Activated CD8-positive, alpha-beta memory T cell treated with anti-CD3 and anti-CD28 coated beads for 48 hours (primary cell): ENCODE measurements around the gene GRIP1.

ENCODE experiments used
- DNase-seq, 3 experiments: peaks; one replicate each; pipeline ENCODE4 v3.0.0-alpha.2; 2020; ENCODE audit warnings: low read depth in 2 of 3, low spot score in 2 of 3

The GRIP1 gene

DNA sequence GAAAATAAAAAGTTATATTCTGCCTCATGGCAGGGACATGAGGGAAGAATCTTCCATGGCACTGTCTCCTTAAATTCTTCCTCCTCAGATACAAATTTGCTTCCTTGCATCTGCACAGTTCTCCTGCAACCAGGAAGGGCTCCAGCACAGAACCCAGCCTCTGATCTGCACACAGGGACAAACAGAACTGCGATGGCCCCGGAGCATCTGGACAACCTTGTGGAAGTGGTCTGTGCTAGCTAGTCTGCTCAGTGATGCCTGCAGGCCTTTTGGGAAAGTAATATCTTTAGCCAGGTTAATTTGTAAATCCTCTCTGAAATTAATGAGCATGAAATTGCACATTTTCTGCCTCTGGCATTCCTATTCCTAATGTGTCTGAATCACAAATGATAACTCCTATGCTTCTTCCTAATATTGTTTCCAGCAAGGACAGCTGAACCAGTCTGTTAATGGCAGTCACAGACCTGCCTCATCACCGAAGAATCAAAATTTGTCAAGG, 74.8 kb downstream of the GRIP1 start:
- DNase-seq = no peak

DNA sequence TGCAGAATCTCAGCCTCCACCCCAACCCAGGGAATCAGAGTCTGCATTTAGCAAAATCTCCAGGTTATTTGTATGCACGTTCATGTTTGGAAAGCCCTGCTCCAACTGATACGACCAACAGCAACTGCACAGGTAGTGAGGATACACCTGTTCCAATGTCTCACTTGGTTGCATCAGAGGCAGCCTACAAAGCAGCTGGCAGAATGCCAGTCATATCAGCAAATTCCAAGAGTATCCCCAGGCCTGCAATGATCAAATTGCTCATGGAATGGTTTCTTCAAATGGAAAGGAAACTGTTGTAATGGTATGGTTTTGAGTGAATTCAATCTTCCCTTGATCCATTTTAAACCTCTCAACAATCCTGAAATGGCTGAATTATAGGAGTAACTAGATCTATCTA, 75.4 kb downstream of the GRIP1 start:
- DNase-seq = no peak

DNA sequence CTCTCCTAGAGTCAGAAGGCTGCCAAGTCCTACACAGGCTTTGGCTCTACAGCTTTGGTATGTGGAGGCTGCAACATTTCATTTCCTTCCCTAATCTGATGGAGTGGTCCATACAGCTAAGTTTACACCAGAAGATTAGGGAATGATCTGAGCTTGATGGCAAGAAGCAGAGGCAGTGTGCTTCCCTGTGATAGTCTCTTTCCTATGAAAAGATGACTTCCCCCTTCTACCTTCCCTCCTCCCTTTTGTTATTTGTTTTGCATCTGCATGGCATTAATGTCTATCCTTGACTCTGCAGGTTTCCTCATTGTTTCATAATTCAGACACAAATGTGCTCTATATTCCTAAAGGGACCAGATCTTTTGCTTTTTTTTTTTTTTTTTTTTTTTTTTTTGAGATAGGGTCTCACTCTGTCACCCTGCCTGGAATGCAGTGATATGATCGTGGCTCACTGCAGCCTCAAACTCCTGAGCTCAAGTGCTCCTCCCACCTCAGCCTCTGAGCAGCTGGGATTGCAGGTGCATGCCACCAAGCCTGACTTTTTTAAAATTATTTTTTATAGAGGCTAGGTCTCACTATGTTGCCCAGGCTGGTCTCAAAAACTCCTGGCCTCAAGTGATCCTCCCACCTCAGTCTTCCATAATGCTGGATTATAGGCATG, 76.3 kb downstream of the GRIP1 start:
- no peak for DNase-seq

DNA sequence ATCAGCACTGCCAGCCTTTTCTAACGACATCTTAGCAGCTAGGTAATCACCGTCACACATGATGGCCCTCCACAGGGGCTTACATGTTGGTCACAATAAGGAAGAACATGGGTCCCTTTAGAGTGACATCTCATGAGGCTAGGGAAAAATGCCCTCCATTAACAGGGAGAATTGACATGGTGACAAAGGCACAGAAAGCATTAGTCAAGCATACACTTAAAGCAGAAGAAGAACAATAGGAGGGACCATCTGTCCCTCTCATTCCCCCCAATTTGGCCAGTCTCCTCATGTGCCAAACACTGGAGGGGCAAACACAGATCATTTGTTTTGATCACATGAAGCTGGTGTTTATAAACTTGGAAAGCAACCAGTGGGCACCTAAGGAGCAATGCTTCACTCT, 78.0 kb downstream of the GRIP1 start:
- no peak for DNase-seq

DNA sequence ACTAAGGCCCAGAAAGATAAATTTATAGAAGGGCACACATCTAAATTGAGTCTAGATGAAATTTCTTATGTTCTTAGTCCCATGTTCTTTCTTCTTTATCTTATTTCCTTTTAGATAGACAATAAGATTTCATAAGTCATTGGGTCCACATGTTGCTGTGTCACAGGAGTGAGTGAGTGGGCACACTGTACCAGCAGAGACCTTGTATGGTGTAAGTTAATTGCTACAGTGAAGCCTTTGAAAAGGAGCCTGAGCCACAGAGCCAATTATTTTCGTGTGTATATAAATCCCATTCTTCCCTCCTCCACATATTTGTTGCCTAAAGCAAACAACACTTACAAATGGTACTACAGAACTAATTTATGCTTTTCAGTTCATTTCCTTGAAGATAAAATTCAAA, 79.1 kb downstream of the GRIP1 start:
- no peak for DNase-seq

DNA sequence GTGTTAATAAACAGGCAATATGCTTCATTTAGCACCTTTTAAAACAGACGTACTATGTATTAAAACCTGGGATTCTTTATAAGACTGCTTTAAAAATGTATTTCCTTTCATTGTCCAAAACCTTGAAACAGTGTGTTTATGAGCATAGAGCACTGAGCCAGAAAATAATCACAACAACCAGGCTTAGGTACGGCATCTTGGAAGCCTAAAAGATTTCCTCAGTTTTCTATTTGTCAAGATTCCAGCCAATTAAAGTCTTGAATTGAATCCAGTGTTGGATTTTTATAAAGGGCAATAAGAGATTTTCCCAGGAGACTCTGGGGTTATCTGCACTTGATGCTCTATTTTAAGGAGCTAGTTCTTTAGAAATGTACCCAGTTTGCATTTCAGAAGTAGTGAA, 80.3 kb downstream of the GRIP1 start:
- no peak for DNase-seq

DNA sequence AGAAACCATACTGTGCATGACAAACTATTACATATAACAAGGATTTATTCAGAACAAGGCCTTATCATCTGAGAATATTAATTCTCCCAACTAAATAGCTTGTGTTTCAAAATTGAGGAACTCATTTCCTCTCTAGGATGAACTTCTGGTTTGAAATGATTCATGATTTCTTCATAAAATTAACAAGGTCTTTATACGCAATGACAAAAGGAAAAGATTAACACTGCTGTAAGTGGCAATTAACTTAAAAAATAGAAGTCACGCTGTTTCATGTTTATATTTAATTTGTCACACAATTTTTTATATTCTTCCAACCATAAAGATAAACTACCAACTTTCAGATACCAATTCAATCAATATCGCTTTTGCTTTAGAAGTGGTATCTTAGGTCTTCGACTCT, 80.8 kb downstream of the GRIP1 start:
- DNase-seq = no peak

DNA sequence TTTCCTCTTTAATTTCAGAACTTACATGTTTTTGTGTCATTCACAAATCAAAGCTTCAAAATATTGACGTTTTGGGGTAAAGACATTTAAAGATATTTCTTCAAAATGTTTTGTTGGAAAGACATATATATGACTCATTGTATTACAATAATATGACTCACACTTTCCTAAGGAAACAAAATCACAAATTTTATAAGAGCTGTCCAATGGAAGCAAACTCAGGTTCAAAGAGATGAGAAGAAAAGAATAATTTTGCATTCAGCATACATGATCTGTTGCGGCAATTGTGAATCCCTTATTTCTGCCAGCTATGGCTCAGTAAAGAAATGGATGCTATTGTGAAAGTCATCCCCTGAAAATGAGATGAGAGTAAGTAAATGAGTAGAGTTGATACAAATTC, 82.7 kb downstream of the GRIP1 start:
- DNase-seq = no peak

DNA sequence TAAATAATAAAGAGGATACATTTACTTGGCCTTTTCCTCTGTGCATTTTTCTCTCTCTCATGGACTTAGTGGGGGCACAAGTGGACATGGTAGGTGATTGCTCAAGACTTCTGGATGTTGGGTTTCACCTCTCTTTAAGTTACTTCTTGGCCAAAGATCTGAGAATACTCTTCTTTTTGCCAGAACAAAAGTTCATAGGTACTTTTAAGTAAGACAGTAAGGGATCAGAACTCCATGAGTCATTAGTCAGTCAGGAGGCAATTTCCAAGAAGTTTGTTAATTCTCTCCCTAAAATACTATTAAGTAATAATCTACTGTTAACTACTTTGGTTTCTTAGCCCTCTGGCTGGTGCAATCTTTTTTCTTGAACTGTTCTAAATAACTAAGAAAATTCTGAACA, 84.2 kb downstream of the GRIP1 start:
- DNase-seq = no peak

DNA sequence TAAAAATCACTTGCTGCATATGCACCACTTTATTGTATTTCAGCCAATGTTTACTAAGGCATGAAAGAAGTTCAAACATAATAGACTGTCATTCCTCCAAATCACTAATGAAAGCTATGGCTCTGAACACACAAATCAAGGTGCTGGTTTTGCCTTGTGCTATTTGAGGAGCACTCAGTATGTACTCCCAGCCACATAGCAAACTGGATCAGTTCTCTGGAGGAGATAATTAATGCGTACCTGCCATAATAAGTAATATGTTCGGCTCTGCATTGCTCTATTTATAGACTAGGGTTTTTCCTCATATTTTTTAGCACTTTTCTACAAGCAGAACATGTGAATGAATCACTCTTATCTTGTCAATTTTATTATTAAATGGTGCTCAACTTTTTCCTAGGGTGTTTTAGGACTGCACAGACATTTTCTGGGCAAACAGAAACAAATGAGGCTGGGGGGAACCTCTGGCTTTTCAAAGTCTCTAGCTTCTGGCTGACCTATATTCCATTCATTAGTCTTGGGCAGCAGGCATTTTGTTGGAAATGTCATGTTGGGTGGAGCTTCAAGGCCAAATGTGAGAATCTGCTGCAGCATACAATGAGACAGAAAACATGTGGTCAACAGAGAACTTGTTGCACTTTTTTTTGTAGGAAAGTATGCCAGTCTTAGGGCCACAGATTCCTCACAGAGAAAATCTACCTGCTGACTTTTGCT, 88.4 kb downstream of the GRIP1 start:
- DNase-seq = no peak

DNA sequence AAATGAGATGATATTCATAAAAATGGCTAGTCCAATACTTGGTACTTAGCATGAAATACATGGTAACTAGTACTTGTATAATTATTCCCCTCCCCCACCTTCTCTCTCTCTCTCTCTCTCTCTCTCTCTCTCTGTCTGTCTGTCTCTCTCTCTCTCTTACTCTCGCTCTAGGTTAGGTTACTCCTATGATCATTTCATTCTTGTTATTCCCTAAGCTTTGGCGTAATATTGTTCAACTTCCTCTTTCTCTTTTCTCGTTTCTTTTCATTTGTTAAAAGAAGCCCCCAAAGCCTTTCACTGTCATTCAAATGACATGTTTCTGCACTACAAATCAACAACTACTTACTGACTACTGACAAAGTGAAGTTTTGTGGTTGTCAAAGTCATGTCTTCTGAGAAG, 89.8 kb downstream of the GRIP1 start:
- no peak for DNase-seq

DNA sequence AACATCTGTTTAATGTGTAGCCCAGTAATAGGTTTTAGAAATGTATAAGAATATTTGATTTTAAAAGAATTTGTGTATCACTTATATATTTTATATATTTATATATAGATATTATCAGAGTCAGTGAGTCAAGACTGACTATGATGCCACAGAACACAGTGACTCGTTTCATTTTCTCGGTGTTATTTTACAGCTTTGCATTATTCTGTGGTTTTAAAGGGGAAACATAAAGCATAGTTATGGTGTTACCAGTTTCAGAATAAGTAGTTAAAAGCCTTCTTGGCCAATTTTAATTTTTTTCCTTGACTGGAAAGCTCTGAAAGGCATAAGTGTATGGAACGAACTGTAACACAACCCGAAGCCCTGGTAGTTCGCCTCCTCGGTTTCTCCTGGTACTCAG, 91.0 kb downstream of the GRIP1 start:
- DNase-seq = no peak

DNA sequence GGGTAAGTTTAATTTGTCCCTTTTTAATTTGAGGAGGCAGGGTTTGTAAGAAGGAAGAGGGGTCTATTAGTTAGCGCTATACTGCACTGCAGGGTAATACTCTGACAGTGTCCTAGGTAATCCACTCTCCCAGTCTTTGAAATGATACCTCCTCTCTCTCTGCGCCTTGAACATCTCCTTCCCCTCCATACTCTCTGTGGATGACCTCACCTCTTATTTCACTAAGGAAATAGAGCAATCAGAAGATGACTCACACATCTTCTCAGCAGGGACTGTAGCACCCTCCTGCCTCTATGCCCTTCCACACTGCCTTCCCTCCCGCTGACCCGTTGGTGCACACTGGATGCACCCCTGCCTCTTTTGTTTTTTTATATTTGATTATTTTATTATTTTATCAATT, 94.2 kb downstream of the GRIP1 start:
- DNase-seq = no peak

DNA sequence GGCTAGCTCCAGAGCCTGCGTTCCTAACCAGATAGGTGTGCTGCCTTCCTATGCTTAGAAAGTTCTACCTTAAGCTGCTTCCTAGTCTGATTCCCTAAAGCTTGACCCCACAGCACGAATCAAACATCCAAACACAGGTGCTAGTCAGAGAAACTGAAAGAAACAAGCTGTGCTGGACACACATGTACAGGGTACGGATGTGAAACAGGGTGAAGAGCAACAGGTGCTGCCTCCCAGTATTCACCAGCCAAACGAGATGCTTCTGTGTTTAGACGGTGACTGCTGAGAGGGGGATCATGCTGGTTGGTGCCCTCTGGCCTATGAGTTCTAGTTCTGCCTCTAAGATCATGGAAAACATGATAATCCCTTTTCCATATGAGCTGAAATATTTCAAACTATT, 105.3 kb downstream of the GRIP1 start:
- DNase-seq = no peak

DNA sequence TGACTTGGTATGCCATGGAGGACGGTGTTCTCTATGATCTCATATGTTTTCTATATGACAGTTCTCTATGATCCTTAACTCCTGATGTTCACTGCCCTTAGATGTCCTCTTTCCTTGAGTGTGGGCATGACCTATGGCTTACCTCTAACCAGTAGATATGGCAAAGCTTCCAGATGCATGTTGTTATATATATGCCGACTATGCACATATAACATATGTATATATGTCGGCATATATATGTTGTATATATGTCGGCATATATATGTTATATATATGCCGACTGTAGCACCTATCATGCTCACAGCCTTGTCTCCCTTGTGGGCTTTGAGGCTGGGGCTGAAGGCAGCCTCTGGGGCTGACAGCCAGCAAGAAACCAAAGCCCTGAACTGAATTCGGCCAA, 106.0 kb downstream of the GRIP1 start:
- DNase-seq = no peak

DNA sequence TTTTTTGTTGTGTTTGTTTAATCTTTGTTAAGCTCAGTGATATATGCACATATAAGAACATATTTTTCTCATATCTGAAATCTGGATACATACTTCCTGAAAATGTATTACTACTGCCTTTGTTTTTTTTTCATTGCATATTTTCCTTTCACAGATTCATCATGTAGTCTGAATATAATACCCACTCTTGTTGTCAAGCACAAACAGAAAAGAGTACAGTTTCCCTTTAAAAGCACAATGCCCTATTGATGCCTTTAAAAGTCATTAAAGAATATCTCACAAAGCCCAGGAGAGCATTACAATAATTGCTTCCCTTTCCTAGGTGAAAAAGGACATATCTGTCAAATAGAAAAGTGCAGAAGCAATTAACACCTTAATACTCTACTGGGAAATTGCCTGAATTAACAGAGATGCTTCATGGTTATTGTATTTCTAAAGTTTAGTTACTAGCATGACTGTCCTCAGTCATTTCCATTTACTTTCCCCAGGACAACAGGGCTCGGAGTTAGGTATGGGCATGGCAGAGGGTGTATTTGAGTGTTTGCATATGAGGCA, 107.4 kb downstream of the GRIP1 start:
- DNase-seq = no peak

DNA sequence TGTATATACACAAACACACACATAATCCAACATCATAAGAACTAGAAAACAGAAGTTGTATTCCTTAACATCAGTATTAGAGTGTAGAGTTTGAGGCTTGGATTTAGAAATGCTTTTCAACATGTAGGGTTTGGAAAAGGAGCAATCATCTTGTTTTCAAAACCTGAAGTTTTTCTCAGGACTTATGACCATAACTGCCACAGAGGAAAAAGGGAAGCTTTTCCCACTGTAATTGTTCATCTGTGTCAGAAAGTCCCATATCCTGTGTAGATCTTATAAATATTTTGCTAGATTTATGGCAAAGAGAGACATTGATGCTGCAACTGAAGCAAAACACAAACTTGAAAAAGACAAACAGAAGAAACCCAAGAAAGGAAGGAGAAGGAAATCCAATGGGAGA, 115.7 kb downstream of the GRIP1 start:
- no peak for DNase-seq

DNA sequence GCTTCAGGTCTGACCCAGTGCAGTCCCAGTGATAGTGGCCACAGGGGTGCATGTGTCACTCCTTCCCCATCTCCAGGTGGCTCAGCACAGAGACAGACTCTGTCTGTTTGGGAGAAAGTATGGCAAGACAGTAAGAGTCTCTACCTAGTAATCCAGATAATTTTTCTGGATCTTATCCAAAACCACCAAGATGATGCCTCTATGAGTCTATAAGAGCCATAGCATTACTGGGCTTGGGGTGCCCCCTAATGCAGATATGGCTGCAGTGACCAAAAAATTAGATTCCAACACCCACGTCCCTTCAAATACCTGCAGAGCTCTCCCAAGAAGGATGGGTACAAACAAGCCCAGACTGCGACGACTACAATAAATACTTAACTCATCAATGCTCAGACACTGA, 123.8 kb downstream of the GRIP1 start:
- no peak for DNase-seq

DNA sequence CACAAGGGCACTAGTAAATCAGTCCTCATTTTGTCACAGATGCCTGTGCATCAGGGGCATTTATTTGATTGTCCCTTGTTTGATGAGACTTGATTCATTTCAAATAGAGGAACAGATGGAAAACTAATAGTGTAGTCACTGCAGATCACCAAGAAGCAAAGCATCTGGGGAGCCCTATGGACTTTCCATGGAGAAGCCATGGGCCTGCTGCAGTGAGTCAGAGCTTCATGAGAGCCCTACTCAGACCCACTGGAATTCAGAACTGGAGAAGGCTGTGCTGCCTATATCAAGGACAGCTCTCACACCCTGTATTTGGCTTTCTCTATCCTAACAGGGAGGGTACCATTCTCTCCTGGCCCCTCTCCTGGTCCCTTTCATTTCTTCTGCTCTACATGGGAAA, 126.2 kb downstream of the GRIP1 start:
- DNase-seq = no peak

DNA sequence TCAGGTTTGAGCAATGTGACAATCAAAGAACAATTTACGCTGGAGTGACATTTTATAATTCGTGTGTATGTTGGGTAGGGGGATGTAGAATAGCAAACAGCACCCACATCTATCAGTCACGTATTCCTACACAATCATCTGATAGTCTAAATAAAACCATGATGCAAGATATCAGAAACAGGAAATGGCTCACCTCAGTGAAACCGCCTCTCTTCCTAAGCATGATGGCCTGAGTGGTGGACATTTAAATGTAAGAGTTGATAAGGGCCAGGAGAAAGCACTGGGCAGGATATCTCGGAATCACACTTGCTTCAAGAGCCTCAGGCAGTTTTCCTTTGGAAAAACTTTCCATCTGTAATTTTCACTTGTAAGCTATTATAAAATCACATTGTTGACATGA, 128.2 kb downstream of the GRIP1 start:
- DNase-seq = no peak

DNA sequence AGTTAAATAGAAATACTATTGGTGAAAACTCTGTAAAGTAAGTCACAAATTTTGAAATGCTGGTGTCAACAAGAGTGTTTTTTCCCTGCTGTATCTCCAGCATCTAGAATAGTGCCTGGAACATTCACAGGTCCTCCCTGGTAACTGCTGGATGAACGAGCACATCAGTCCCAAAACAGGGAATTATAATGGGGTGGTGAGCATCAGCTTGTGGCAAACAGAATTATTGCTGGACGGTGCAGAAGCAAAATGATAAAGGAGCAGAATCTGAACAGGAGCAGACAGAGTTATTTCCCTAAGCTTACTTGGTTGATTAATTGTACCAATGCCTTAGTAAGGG, 129.9 kb downstream of the GRIP1 start:
- no peak for DNase-seq

DNA sequence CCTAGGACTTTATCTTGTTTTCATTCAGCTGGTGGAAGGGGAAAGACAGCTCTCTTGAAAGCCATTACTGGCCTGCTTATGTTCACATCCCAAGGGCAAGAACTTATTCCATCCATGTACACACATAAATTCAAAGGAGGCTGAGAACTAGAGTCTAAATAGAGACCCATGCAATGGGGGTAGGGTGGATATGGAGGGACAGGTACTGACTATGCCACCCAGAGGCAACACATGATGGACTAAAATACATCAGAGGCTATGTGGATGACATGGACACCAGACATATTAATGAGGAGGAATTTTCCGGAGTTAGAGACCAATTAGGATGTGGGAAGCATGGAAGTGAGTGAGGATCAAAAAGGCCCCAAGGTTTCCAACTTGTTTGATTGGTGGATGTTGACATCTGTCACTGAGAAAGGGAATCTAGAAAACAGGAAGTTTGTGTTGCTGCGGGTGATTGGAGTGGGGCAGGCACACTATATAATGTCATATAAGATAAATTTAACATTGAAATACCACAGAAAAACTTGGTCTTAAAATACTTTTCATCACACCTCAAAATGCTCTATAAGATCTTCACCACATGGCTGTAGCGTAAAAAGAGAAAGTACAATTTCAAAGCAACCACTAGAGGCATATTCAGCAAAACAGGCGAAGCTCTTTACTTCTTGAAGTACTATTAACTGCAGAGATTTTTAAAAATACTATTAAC, 130.4 kb downstream of the GRIP1 start:
- DNase-seq = no peak
